Fibroblast of pulmonary artery (primary cell): ENCODE measurements around the gene ARL1.

Experiments
- DNase-seq: peaks from one replicate; pipeline ENCODE4 v3.0.0-alpha.2; 2010; ENCODE audit warnings: low read depth
- H3K4me3 ChIP-seq: replicated peaks from 2 replicates; pipeline ENCODE4 v1.5.1; 2011; ENCODE audit warnings: low read depth, mild to moderate bottlenecking, control low read depth, low read length, moderate library complexity
- CTCF ChIP-seq: IDR thresholded peaks from 2 replicates; pipeline ENCODE4 v1.5.1; 2011; ENCODE audit warnings: mild to moderate bottlenecking, control low read depth, low read length, inconsistent platforms; ENCODE audit errors: missing control alignments

ARL1 gene

GRCh38 chr12:101407436-101408345, at the start of gene ARL1:
Gene ARL1 (minus strand): TSS chr12:101407772. CDS start chr12:101407645, 127 bp downstream.
- no peak for TF ChIP-seq CTCF
- DNase-seq = peak; percentile 92
- peak within 1 kb of the TSS; percentile 96 for H3K4me3 ChIP-seq

GRCh38 chr12:101455685-101456084, 48.1 kb upstream of the ARL1 start:
- TF ChIP-seq CTCF = no peak
- H3K4me3 ChIP-seq = no peak overlapping the region
- no peak for DNase-seq

- H3K4me3 ChIP-seq = no peak overlapping the region
- no peak for DNase-seq
- TF ChIP-seq CTCF = no peak
Observed at GRCh38 chr12:101441461-101442224, 34.1 kb upstream of the ARL1 start.

GRCh38 chr12:101439236-101439635, 31.7 kb upstream of the ARL1 start:
- TF ChIP-seq CTCF = no peak
- DNase-seq = no peak
- H3K4me3 ChIP-seq = no peak overlapping the region

- TF ChIP-seq CTCF = no peak
- DNase-seq = no peak
- H3K4me3 ChIP-seq = no peak overlapping the region
Observed at GRCh38 chr12:101436136-101436535, 28.6 kb upstream of the ARL1 start.

GRCh38 chr12:101430456-101430855, 22.9 kb upstream of the ARL1 start:
- H3K4me3 ChIP-seq = no peak overlapping the region
- no peak for DNase-seq
- no peak for TF ChIP-seq CTCF
